Measurements from ENCODE around the gene INTS15. TPM values are rescaled to one million over a fixed set of nuclear protein-coding genes. Genes with fewer than 3 reads are reported as not detected.

The INTS15 gene
- total and polyA plus RNA-seq, 9 of the 15 experiments (the other 6 are each of a cell fraction or from before 2014, with no cell fraction given), result 0.52 to 28.9 (median 11.6) TPM

GRCh38 chr7:6636741-6637543 lies 47.1 kb downstream of the INTS15 start, which contains the start of gene ZNF316 (continued):
- TF ChIP-seq FIP1L1 (IDR thresholded peaks at IDR 0.05; ENCODE audit: low read depth, low read length, poor library complexity, severe bottlenecking) (no peak), NCOA6 (IDR thresholded peaks at IDR 0.05) (no peak), L3MBTL2 (IDR thresholded peaks at IDR 0.05) (peak; percentile 77), MCM5 (IDR thresholded peaks at IDR 0.05; ENCODE audit: low read depth) (no peak), EHMT2 (IDR thresholded peaks at IDR 0.05) (no peak), RBM14 (IDR thresholded peaks at IDR 0.05; ENCODE audit: borderline replicate concordance, insufficient read depth, low read depth, low read length) (0 out of 2 replicates have a peak, but pooled peaks have one; percentile 33), ZNF12 (CRISPR knock-in tag; IDR thresholded peaks at IDR 0.05) (no peak), CREM (IDR thresholded peaks at IDR 0.05; ENCODE audit: low read depth) (peak; percentile 36; the same call in 1 of the 2 replicates), C11orf30 (IDR thresholded peaks at IDR 0.05; ENCODE audit: low read depth) (no peak), BRF1 (IDR thresholded peaks at IDR 0.05; ENCODE audit: borderline replicate concordance, extremely low read depth, insufficient read length) (no peak)

All from K562 (cell line).